ENCODE results near the gene ACVR2A.

DNA sequence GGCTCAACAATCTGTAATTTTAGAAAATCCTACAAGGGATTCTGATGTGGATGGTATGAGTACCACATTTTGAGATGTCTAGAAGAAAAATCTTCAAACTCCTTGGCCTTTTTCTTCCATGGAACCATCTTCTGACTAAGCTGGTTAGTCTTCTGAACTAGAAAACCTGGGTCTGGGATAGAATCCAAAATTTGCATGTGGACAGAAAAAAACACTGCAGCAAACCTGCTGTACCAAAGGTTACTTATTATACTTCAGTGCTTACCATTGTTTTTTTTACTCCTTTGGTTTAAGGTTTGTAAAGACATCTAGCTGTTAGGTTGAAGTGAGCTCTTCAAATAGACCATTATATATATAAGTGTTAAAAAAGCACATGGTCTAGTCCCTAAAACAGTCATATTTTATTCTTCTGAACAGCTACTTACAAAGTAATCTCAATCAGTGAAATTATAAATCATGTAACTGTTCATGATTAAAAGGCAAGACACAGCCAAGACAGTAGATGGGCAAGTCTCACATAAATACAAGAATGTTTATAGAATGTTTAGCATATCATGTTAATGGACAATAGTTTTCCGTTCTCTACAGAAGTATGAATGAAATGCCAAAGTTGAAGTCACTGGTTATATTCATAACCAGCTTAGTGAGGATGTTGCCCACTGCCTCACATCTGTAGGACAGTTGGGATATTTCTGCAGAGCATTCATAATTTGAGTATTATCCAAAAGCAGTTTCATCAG, 90.2 kb downstream of the ACVR2A start:
- no peak for TF ChIP-seq EZH2 (IDR thresholded peaks at IDR 0.05)
- TF ChIP-seq CTCF (IDR thresholded peaks at IDR 0.05): no peak

Data from neural progenitor cell (in vitro differentiated cells).